Astrocyte (in vitro differentiated cells and primary cell): Measurements from ENCODE around the gene ZNF784. TPM values are rescaled to one million over a fixed set of nuclear protein-coding genes. Genes with fewer than 3 reads are reported as not detected.

Experiments
- DNase-seq: peaks from one replicate; pipeline ENCODE4 v3.0.0-alpha.2; 2010; ENCODE audit warnings: low read depth
- FAIRE-seq: peaks from 2 replicates; lab custom pipeline; 2011; peaks lifted over from hg19 to GRCh38; lab: Jason Lieb, UNC
- H2AFZ ChIP-seq: 2 replicates; pipeline ENCODE4 v1.6.0; 2012; ENCODE audit warnings: low read depth, low read length, inconsistent platforms
- H3K27ac ChIP-seq: 2 replicates; pipeline ENCODE4 v1.5.1; 2011; ENCODE audit warnings: low read depth, low read length, inconsistent platforms
- H3K27me3 ChIP-seq: 2 replicates; pipeline ENCODE4 v1.6.0; 2011; ENCODE audit warnings: low read length, inconsistent platforms; ENCODE audit not compliant: insufficient read depth
- H3K36me3 ChIP-seq: 2 replicates; pipeline ENCODE4 v1.5.1; 2011; ENCODE audit warnings: low read length, inconsistent platforms; ENCODE audit not compliant: insufficient read depth
- H3K4me1 ChIP-seq: 2 replicates; pipeline ENCODE4 v1.5.1; 2011; ENCODE audit warnings: low read length, inconsistent platforms; ENCODE audit not compliant: insufficient read depth
- H3K4me2 ChIP-seq: 2 replicates; pipeline ENCODE4 v1.6.0; 2012; ENCODE audit warnings: low read length, inconsistent platforms
- H3K4me3 ChIP-seq: 2 replicates; pipeline ENCODE4 v1.5.1; 2011; ENCODE audit warnings: low read depth, mild to moderate bottlenecking, low read length, inconsistent platforms; ENCODE audit not compliant: insufficient read depth
- H3K79me2 ChIP-seq: 2 replicates; pipeline ENCODE4 v1.6.0; 2012; ENCODE audit warnings: mild to moderate bottlenecking, low read length, inconsistent platforms; ENCODE audit not compliant: insufficient read depth
- H3K9ac ChIP-seq: 2 replicates; pipeline ENCODE4 v1.6.0; 2012; ENCODE audit warnings: mild to moderate bottlenecking, low read length, inconsistent platforms
- H3K9me3 ChIP-seq: 2 replicates; pipeline ENCODE4 v1.5.1; 2012; ENCODE audit warnings: low read depth, mild to moderate bottlenecking, low read length, inconsistent platforms; ENCODE audit not compliant: insufficient read depth
- H4K20me1 ChIP-seq: 2 replicates; pipeline ENCODE4 v1.6.0; 2012; ENCODE audit warnings: low read length, inconsistent platforms; ENCODE audit not compliant: insufficient read depth
- H3K27ac Mint-ChIP-seq: one replicate; pipeline ENCODE4 v1.8.0; 2021; ENCODE audit warnings: mild to moderate bottlenecking, mixed read lengths; ENCODE audit not compliant: unreplicated experiment
- H3K27me3 Mint-ChIP-seq: one replicate; pipeline ENCODE4 v1.8.0; 2021; ENCODE audit warnings: low read depth, mixed read lengths; ENCODE audit not compliant: unreplicated experiment
- H3K36me3 Mint-ChIP-seq: one replicate; pipeline ENCODE4 v1.8.0; 2021; ENCODE audit warnings: low read depth, mixed read lengths; ENCODE audit not compliant: unreplicated experiment
- H3K4me1 Mint-ChIP-seq: one replicate; pipeline ENCODE4 v1.8.0; 2021; ENCODE audit warnings: low read depth, mixed read lengths; ENCODE audit not compliant: unreplicated experiment
- H3K4me3 Mint-ChIP-seq: one replicate; pipeline ENCODE4 v1.8.0; 2021; ENCODE audit warnings: mild to moderate bottlenecking, moderate library complexity, mixed read lengths; ENCODE audit not compliant: unreplicated experiment
- H3K9me3 Mint-ChIP-seq: one replicate; pipeline ENCODE4 v1.8.0; 2021; ENCODE audit warnings: mild to moderate bottlenecking, mixed read lengths; ENCODE audit not compliant: unreplicated experiment
- CTCF ChIP-seq: IDR thresholded peaks from 2 replicates; pipeline ENCODE4 v1.5.1; 2011; ENCODE audit warnings: low read depth, mild to moderate bottlenecking, inconsistent platforms, low read length, moderate library complexity; ENCODE audit not compliant: insufficient read depth
- EZH2 ChIP-seq: IDR thresholded peaks from 2 replicates; pipeline ENCODE4 v1.6.1; 2012; ENCODE audit warnings: mild to moderate bottlenecking, low read length, inconsistent platforms; ENCODE audit not compliant: insufficient read depth
- total RNA-seq: library from RNA; stranded (reverse); gene quantifications from 2 replicates; pipeline ENCODE4 v1.2.1, GENCODE V29; 2021

ZNF784 gene
- total RNA-seq, 1 donor from 2014 or later: 5.3 TPM

- no peaks in the 10 kb centered on the region for H3K9me3 ChIP-seq
- H3K4me3 ChIP-seq: no peak overlapping the region
- H3K27me3 Mint-ChIP-seq: no peaks in the 10 kb centered on the region
- H3K36me3 ChIP-seq: peaks cover 17% of the 10 kb centered on the region
- H4K20me1 ChIP-seq: peaks cover 97% of the 10 kb centered on the region
- H3K79me2 ChIP-seq: peaks cover 90% of the 10 kb centered on the region
- peaks cover 14% of the 10 kb centered on the region for H3K4me1 Mint-ChIP-seq
- no peak for FAIRE-seq
- H3K4me2 ChIP-seq: no peak overlapping the region
- peaks cover 1% of the 10 kb centered on the region for H3K9me3 Mint-ChIP-seq
- no peak for TF ChIP-seq CTCF
- no peak for TF ChIP-seq EZH2
- peaks cover 6% of the 10 kb centered on the region for H3K4me1 ChIP-seq
- no peak for DNase-seq
- peaks cover 10% of the 10 kb centered on the region for H3K36me3 Mint-ChIP-seq
- H2AFZ ChIP-seq: no peak overlapping the region
- no peak overlapping the region for H3K27ac Mint-ChIP-seq
- no peak overlapping the region for H3K27ac ChIP-seq
- no peak overlapping the region for H3K9ac ChIP-seq
- H3K27me3 ChIP-seq: no peaks in the 10 kb centered on the region
- no peak overlapping the region for H3K4me3 Mint-ChIP-seq
These were observed 44.4 kb upstream of the ZNF784 start for GRCh38 chr19:55668603-55669348.

DNA sequence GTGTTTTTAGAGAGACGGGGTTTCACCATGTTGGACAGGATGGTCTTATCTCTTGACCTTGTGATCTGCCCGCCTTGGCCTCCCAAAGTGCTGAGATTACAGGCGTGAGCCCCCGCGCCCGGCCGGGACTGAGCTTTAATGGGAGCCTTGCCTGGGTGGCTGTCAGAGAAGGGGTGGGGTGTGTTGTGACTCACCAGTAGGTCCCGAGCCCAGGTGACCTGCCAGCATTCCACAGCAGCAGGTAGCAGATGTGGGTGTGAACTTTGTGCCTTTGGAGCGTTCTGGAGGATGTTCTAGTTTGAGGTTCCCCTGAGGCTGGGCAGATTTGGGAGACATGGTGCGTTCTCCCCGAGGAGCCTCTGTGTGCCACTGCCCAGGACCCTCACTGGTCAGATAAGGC lies 43.6 kb upstream of the ZNF784 start:
- DNase-seq: no peak
- no peaks in the 10 kb centered on the region for H3K9me3 ChIP-seq
- peaks cover 4% of the 10 kb centered on the region for H3K4me1 ChIP-seq
- H3K27me3 ChIP-seq: no peaks in the 10 kb centered on the region
- no peak overlapping the region for H3K27ac ChIP-seq
- peaks cover 25% of the 10 kb centered on the region for H3K36me3 ChIP-seq
- no peak overlapping the region for H3K4me2 ChIP-seq
- peaks cover 90% of the 10 kb centered on the region for H3K79me2 ChIP-seq
- Mint-ChIP-seq H3K4me3 (no peak overlapping the region), H3K27me3 (no peaks in the 10 kb centered on the region), H3K36me3 (peaks cover 15% of the 10 kb centered on the region), H3K4me1 (peaks cover 9% of the 10 kb centered on the region), H3K9me3 (peaks cover 1% of the 10 kb centered on the region), H3K27ac (no peak overlapping the region)
- no peak overlapping the region for H2AFZ ChIP-seq
- FAIRE-seq: no peak
- H4K20me1 ChIP-seq: peaks cover 97% of the 10 kb centered on the region
- TF ChIP-seq CTCF: no peak
- TF ChIP-seq EZH2: no peak
- H3K4me3 ChIP-seq: no peak overlapping the region
- no peak overlapping the region for H3K9ac ChIP-seq

- Histone ChIP-seq H3K9ac (no peak overlapping the region), H4K20me1 (peaks cover 97% of the 10 kb centered on the region)
These were observed 43.1 kb upstream of the ZNF784 start for GRCh38 chr19:55667511-55667910.

More at GRCh38 chr19:55667511-55667910, 43.1 kb upstream of the ZNF784 start:
- Histone ChIP-seq H3K36me3 (peaks cover 30% of the 10 kb centered on the region), H3K9me3 (no peaks in the 10 kb centered on the region), H3K4me3 (no peak overlapping the region), H3K79me2 (peaks cover 92% of the 10 kb centered on the region), H3K4me2 (no peak overlapping the region), H3K27me3 (no peaks in the 10 kb centered on the region), H3K27ac (no peak overlapping the region), H2AFZ (no peak overlapping the region), H3K4me1 (peaks cover 4% of the 10 kb centered on the region)
- FAIRE-seq (no peak), DNase-seq (no peak)
- H3K27me3 Mint-ChIP-seq: no peaks in the 10 kb centered on the region
- TF ChIP-seq CTCF: no peak
- TF ChIP-seq EZH2: no peak
- H3K4me3 Mint-ChIP-seq: no peak overlapping the region
- peak overlapping the region; percentile 58 for H3K27ac Mint-ChIP-seq
- peaks cover 12% of the 10 kb centered on the region for H3K4me1 Mint-ChIP-seq
- H3K9me3 Mint-ChIP-seq: peaks cover 1% of the 10 kb centered on the region
- peaks cover 19% of the 10 kb centered on the region for H3K36me3 Mint-ChIP-seq
